LNCAP (cell line): ENCODE data around the gene MTHFD2.

Experiments
- TF ChIP-seq, protein P1 (sequence below): fragments of 450-650 bp; IDR thresholded peaks from 2 replicates; pipeline ENCODE4 v1.5.1; 2017; ENCODE audit warnings: mild to moderate bottlenecking

The MTHFD2 gene

DNA sequence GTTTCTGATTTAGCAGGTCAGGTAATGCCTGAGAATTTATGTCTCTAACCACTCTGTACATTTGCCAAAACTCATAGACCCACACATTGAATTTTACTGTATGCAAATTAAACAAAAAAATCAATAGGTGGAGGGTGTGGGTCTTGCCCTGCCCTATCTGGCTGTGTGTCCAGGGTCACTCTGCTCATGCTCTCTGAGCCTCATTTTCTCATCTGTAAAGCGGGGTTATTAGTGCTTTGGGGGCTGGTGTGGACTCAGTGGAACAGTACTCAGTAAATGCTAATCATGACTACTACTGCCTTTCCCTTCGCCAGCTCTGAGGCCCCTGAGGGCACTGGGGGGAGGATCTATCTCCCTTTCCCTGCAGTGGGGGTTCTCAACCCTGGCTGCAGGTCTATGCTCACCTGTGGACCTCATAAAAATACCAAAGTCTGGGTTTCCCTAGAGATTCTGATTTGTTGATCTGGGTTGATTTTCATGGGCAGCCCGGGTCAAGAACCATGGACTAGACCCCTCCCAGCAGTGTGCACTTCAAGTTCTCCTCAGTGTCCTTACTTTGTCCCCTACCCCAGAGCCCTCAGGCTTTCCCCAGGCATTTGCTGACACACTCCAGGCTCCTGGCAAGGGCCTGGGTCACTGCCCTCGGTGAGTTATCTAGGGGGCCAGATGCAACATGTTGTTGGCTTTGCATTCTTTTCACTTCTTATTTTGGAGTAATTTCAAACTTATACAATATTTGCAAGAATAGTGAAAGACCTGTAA is 27.5 kb downstream of the MTHFD2 start:
- TF ChIP-seq, protein P1, sequence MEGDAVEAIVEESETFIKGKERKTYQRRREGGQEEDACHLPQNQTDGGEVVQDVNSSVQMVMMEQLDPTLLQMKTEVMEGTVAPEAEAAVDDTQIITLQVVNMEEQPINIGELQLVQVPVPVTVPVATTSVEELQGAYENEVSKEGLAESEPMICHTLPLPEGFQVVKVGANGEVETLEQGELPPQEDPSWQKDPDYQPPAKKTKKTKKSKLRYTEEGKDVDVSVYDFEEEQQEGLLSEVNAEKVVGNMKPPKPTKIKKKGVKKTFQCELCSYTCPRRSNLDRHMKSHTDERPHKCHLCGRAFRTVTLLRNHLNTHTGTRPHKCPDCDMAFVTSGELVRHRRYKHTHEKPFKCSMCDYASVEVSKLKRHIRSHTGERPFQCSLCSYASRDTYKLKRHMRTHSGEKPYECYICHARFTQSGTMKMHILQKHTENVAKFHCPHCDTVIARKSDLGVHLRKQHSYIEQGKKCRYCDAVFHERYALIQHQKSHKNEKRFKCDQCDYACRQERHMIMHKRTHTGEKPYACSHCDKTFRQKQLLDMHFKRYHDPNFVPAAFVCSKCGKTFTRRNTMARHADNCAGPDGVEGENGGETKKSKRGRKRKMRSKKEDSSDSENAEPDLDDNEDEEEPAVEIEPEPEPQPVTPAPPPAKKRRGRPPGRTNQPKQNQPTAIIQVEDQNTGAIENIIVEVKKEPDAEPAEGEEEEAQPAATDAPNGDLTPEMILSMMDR: no peak

DNA sequence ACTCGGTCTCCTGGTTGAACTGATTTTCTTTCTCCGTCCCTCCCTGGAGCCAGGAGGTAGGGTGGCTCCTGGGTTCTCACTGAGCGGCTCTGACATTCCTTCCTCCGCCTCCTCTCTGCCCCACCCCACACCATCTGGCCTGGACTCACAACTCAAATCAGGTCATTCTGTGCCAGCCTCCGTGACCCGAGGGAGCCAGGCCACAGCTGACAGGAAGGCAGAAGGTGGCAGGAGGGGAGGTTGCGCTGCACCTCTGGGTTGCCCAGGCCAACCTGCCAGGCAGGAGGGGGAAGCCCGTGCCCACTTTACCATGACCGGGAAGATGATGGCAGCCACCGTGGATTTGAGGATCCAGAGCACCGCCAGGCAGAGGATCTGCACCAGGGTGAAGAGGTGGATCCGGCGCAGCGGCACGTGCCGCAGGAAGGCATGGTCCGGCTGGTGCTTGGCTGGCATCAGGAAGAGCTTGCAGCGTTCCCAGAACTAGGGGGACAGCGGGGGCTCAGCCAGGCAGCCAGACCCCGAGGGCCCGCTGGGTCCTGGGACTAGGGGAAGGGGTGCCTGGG is 28.3 kb downstream of the MTHFD2 start:
- TF ChIP-seq, protein P1: no peak

DNA sequence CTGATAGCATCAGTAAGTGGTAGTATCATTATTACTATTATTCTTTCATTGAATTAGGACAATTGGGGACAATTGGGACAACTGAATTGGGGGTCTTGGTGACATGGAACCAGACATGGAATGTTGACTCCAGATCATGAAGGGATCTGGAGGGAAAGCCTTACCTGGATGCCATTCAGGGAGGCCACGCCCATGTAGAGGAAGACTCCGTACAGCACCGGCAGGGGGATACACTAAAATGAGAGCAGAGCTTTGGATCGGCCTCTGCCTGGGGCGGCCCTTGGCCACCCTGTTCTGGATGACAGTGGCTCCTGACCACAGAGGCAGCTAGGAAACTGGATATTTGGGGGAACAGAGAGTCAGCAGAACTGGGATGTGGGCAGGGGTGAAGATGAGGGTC is 29.2 kb downstream of the MTHFD2 start:
- TF ChIP-seq, protein P1: no peak

DNA sequence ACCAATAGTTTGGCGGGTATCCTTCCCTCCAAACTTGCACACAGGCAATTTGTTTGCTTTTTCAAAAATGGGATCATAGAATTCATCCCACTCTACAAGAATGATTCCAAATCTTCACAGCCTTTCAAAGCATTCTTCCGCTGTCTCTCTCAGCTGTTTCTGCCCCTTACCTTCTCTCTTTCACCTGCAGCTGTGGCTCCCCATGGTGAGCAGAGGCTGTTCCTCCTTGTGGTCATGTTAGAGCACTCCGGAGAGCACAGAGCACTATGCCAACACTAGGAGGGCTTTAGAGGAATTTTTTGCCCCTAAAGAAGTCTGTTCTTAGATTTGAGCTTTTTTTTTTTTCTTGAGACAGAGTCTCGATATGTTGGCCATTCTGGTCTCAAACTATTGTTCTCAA is 30.4 kb downstream of the MTHFD2 start:
- TF ChIP-seq, protein P1: no peak

DNA sequence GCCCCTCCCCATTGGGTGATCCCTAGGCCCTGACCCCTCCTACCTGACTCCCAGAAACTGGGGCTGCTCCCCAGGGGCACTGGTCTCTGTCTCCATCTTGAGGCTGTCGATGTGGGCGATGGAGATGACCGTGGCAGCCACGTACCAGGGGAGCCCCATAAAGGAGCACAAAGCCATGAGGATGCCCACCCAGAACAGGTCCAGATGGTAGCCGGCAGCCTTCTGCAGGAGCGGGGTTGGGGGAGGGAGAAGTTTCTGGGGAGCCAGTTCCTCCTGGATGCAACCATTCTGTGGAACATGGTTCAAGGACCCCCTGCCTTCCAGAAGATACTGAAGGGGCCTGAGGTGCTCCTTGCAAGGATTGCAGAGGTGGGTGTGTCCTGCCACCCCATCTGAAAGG is 34.0 kb downstream of the MTHFD2 start:
- TF ChIP-seq, protein P1: no peak

DNA sequence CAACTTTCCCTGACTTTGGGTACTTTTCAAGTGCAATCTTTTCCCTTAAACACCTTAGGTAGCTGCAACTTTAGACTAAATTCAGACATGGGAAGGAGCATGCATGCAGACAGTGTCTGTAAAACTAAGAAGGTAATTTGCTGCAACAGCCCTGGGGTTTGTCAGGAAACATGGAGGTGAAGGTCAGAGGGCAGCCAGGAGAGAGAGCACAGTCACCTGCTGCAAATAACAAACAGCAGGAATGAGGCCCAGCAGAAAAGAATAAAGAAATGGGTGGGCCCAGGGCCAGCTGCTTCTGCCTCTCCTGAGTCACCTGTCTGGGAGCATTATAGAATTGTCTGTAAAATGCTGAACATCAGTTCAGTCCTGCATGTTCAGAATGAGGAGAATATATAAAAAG is 35.2 kb downstream of the MTHFD2 start:
- TF ChIP-seq, protein P1: no peak

DNA sequence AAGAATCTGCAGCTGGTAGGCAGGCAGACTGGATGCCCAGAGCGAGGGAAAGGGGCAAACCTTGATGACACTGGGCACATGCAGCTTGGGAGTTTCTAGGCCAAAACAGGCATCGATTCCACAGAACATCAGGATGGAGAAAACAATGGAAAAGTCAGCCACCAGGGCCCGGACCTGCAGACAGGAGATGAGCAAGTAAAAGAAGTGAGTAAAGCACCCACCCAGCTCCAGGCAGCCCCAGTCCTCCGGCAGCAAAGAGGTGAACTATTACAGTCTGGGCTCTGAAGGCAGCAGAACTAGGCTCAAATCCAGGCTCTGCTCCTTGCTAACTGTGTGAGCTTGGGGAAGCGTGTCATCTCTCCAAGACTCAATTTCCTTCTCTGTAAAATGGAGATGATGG is 36.6 kb downstream of the MTHFD2 start:
- TF ChIP-seq, protein P1: no peak
